ENCODE results near the gene MGRN1.

MGRN1 gene

DNA sequence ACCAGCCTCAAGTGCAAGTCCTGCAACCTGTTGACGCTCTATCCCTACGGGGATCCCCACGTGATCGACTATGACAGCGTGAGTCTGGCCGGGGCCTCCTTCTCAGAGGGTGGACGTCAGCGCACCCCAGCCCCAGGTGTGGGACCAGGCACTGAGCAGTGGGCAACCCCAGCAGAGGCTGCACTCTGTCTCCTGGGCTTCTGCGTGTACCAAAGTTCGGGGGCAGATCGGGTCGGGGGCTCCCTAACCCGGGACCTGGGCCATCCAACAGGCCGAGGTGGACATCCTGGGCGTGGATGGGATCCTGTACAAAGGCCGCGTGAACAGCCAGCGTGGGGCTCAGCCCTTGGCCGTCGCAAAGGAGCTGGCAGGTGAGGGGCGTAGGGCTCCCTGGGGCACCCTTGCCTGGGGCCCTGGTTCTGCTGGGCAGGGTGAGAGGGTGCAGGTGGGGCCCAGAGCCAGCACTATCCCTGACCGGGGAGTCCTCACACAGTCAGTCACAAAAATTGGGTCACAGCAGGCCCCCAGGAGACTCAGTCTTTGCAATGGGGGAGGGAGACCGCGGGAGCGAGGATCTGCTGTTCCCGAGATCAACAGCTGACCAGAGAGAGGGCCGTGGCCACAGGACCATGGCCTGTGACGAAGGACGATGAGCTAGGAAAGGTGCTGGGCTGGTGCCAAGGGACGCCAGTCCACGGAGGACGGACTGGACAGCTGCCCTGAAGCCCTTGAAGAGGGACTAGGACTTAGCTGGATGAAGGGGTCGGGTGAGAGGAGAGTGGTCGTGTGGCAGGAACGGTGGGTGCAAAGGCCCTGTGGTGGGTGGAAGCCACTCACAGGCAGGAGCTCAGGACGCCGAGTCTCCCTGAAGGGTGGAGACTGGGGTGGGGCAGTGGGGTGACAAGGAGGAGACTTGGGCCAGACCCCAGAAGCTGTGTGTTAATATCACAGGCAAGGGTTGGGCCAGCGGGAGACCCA lies 29.9 kb upstream of the MGRN1 start:
- no peak for DNase-seq (ENCODE audit: low read depth in 2 of 2)
- TF ChIP-seq, protein P1, sequence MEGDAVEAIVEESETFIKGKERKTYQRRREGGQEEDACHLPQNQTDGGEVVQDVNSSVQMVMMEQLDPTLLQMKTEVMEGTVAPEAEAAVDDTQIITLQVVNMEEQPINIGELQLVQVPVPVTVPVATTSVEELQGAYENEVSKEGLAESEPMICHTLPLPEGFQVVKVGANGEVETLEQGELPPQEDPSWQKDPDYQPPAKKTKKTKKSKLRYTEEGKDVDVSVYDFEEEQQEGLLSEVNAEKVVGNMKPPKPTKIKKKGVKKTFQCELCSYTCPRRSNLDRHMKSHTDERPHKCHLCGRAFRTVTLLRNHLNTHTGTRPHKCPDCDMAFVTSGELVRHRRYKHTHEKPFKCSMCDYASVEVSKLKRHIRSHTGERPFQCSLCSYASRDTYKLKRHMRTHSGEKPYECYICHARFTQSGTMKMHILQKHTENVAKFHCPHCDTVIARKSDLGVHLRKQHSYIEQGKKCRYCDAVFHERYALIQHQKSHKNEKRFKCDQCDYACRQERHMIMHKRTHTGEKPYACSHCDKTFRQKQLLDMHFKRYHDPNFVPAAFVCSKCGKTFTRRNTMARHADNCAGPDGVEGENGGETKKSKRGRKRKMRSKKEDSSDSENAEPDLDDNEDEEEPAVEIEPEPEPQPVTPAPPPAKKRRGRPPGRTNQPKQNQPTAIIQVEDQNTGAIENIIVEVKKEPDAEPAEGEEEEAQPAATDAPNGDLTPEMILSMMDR (IDR thresholded peaks at IDR 0.05; ENCODE audit: low read depth, low read length): no peak
- no peak overlapping the region for H3K4me3 ChIP-seq (replicated peaks in 1 of 2; ENCODE audit: low read depth in 2 of 2, low read length in 2 of 2)

DNA sequence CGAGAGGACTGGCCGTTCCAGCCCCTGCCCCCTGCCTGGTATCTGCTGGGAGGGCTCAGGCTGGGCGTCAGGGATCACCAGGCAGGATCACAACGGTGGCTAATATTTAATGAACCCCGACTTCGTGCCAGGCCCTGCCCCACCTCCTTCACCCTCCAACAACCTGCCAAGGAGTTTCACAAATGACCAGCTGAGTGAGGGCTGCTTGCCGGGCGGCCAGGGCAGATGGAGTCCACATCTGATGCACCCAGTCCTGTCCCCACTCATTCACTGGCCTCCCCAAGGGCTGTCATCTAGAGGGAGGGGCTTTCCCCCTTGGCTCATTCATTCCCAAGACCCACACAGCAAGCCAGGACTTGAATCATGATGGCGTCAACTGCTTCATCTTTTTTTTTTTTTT lies 27.5 kb upstream of the MGRN1 start:
- TF ChIP-seq, protein P1 (IDR thresholded peaks at IDR 0.05; ENCODE audit: low read depth, low read length): no peak
- H3K4me3 ChIP-seq (replicated peaks in 1 of 2; ENCODE audit: low read depth in 2 of 2, low read length in 2 of 2): no peak overlapping the region
- no peak for DNase-seq (ENCODE audit: low read depth in 2 of 2)

DNA sequence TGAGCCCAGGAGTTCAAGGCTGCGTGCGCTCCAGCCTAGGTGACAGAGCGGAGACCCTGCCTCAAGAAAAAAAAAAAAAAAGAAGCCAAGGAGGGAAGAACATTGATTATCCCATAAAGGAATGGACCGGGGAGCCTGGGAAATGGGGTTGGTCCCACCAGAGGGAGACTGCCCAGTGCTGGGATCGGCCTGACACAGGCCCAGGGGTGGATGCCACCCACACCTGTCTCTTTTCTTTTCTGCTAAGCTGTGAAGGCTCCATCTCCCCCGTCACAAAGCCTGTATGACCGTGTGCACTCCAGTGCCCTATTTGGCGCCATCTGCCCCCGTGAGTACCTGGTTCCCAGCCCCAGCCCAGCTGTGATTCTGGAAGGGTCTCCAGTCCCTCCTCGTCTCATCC lies 25.6 kb upstream of the MGRN1 start:
- TF ChIP-seq, protein P1 (IDR thresholded peaks at IDR 0.05; ENCODE audit: low read depth, low read length): no peak
- DNase-seq (ENCODE audit: low read depth in 2 of 2): no peak
- no peak overlapping the region for H3K4me3 ChIP-seq (replicated peaks in 1 of 2; ENCODE audit: low read depth in 2 of 2, low read length in 2 of 2)

DNA sequence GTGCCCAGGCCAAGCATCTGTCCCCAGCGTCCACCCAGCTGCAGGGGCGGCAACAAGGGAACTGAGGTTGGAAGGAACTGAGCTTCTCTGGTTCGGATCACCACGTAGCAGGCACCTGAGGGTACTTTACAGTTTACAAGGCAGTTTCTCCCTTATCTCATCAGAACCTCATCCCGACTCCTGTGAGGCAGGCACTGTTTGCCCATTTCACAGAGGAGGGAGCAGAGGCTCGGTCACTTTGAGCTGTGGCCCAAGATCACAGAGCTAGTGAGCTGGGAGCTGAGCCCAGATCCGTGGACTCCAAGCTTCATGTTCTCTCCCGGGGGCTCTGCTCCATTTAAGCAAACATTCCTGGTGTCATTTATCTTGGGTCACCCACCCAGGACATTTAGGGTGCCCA lies 25.1 kb upstream of the MGRN1 start:
- no peak for DNase-seq (ENCODE audit: low read depth in 2 of 2)

DNA sequence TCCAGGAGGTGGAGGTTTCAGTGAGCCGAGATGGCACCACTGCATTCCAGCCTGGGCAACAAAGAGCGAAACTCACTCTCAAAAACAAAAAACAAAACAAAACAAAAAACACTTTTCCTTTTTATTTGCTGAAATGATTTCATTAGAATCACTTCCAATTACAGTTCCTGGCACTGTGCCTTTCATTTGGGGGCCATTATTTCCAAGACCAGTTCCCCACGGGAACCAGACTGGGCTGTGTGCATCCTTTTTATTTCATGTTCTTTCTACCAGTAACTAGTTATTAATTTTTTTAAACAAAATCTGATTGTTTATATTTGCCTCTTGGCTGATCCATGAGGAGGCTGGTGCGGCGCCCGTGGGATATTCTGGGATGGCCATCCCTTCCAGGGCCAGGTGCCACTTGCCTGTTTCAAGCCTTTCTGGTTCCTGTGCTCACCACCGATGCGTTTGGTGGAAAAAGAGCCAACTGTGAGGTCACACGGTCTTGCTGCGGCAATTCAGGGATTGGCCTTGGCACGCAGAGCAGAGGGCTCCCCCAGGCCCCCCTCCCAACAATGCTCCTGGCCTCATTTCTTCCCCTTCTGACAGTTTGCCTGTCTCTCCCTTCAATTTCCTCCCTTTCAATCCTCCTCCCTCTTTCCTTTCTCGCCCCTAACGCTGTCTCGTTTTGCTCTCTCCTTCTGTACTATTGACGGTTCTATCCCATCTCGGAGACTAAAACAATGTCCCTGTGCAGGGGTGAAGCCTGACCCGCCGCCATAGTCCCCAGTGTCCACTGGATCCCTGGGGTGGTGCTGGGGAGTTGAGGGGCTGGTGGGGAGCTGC lies 23.4 kb upstream of the MGRN1 start:
- H3K4me3 ChIP-seq (replicated peaks in 1 of 2; ENCODE audit: low read depth in 2 of 2, low read length in 2 of 2): no peak overlapping the region
- DNase-seq (ENCODE audit: low read depth in 2 of 2): peak in 1 of 2 donors; percentile 25
- TF ChIP-seq, protein P1 (IDR thresholded peaks at IDR 0.05; ENCODE audit: low read depth, low read length): no peak

More for the DNA sequence above, 25.1 kb upstream of the MGRN1 start:
- H3K4me3 ChIP-seq (replicated peaks in 1 of 2; ENCODE audit: low read depth in 2 of 2, low read length in 2 of 2): no peak overlapping the region
- TF ChIP-seq, protein P1 (IDR thresholded peaks at IDR 0.05; ENCODE audit: low read depth, low read length): no peak

DNA sequence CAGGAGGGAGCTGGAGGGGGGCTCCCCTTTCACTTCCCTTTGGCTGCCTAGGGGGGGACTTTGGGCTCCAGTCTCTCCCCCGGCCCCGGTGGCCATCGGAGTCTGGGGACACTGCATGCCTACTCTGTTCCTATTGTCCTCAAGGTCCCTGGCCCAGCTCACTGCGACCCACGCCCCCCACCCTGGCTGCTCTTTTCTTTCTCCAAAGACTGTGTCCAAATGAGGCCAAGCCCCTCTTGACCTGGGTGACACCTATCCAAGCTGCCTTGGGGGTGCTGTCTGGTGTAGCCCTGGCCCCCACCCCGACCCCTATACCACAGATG lies 22.8 kb upstream of the MGRN1 start:
- no peak for DNase-seq (ENCODE audit: low read depth in 2 of 2)
- TF ChIP-seq, protein P1 (IDR thresholded peaks at IDR 0.05; ENCODE audit: low read depth, low read length): no peak
- no peak overlapping the region for H3K4me3 ChIP-seq (replicated peaks in 1 of 2; ENCODE audit: low read depth in 2 of 2, low read length in 2 of 2)
